GM18507 (cell line): Measurements from ENCODE around the gene AP1S3.
A peak's percentile ranks its signal among the peaks of the same experiment; 100 is the strongest.
"Not testable (repeated sequence)": the region's sequence is repeated elsewhere in the genome, so short reads cannot be mapped to it uniquely, and the experiment has no call there.

Source experiments
- DNase-seq: peaks from one replicate; pipeline ENCODE4 v3.0.0; 2011; ENCODE audit warnings: low read depth; ENCODE audit not compliant: insufficient read length; ENCODE audit errors: extremely low spot score
- FAIRE-seq: peaks from 2 replicates; lab custom pipeline; 2011; peaks lifted over from hg19 to GRCh38; lab: Jason Lieb, UNC

The AP1S3 gene

DNA sequence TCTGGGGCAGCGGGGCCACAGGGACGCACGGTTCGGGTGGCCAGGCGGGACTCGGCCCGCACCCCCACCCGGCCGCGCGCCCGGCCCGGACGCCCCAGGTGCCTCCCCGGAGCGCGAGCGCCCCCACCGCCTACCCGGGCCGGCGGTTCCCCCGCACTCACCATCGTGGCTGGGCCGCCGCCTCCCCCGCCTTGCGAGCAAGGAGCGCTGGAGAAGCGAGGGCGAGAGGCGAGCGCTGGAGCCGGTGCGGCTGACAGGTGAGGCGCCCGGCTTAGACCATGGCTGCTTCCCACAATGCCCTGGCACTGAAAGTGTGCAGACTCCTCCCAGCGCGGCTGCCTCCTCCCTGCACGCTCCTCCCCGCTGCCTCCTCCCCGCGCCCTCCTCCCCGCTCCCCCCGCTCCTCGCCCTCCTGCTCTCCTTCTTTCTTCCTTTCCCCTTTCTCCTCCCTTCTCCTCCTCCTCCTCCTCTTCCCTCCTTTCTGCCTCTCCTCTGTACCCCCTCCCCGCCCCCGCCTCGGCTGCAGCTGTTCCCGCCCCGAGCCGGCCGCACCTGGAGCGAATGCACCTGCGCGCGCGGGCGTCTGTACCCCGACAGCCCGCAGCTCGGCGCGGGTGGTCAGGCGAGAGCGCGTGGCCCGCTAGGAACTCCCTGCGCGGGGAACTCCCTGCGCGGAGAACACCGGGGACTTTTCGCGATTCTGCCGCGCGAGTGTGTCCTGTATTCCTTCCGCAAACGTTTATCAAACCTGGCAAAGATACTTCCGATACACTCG is at the start of gene AP1S3:
Gene AP1S3 (minus strand): TSS at position 296 of the 775 bp plus-strand sequence. CDS start 132 bp downstream, at position 164.
- DNase-seq: peak; percentile 75
- FAIRE-seq: peak; percentile 81

DNA sequence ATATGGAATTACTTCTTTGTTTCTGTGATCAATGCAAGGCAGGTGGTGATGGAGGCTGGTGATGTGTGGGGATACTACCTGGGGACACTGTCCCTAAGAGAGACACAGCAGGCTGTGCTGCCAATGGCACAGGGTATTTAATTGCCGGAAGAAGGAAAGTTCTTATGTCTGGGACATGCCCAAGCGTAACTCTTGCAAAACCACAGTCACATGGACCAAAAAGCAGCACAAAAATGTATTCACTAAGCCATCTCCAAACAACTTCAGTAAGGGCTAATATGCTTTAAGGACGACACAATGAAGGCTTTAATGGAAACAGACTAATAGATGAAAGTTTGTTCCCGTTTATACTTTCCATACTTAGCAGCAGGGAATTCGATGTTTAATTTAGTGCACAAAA is 49.7 kb upstream of the AP1S3 start:
- no peak for DNase-seq
- FAIRE-seq: no peak

DNA sequence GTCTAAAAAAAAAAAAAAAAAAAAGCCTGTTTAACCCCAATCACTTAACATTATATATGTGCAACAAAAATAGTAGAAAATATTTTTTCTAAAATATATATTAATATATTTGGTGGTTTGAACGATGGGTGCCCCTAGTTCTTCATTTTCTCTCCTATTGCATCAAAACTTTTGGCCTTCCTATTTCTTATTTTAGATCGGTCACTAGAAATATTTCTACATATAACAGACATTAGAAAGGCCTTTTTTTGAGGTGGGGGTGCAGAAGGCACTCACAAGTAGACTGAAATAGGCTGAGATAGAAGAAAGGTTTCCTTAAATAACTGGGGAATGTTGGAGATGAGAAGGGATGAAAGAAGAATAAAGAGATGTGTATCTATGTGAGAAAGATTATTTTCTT is 49.3 kb upstream of the AP1S3 start:
- no peak for DNase-seq
- FAIRE-seq: no peak

- FAIRE-seq: peak; percentile 87
- no peak for DNase-seq
Measured at GRCh38 chr2:223884399-223884798, 47.0 kb upstream of the AP1S3 start.

DNA sequence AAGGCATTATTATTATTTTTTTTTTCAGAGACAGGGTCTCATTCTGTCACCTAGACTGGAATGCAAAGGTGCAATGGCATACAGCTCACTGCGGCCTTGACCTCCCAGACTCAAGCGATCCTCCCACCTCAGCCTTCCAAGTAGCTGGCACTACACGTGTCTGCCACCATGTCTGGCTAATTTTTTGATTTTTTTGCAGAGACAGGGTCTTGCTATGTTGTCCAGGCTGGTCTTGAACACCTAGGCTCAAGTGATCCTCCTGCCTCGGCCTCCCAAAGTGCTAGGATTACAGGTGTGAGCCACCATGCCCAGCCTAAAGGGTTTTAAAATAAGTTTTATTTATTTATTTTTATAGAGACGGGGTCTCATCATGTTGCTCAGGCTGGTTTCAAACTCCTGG is 45.3 kb upstream of the AP1S3 start:
- FAIRE-seq (no peak), DNase-seq (no peak)

GRCh38 chr2:223880796-223881195 is 43.4 kb upstream of the AP1S3 start:
- FAIRE-seq: no peak
- DNase-seq: no peak

DNA sequence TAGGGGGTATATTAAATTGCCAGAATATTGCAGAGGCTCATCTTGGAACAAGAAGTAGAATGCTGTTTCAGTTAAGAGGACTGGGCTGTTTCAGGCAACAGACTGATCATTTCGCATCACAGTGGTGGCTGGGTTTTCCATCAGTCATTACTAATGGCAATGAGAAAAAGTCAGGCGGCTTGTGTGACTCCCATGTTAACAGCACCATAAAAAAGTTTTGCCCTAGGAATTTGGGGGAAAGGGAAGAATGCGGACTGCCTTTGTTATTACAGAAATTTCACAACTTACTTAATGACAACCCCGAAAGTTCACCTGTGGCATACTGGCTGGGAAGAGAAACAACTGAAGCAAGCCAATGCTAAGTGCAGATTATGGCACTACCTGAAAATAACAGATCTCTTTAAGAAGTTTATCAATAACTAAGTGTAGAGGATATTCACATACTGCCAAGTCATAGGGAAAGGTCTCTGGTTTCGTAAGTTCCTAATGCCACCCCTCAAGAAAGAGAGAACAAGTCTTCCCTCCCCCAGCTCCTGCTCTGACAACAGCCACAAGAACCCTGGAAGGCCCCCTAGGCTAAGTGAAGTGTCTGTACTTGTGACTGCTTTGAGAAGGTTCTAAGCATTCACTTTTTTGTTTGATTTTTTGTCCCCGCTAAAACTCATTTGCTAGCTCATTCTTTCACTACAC is 40.5 kb upstream of the AP1S3 start:
- DNase-seq (no peak), FAIRE-seq (peak; percentile 84)

DNA sequence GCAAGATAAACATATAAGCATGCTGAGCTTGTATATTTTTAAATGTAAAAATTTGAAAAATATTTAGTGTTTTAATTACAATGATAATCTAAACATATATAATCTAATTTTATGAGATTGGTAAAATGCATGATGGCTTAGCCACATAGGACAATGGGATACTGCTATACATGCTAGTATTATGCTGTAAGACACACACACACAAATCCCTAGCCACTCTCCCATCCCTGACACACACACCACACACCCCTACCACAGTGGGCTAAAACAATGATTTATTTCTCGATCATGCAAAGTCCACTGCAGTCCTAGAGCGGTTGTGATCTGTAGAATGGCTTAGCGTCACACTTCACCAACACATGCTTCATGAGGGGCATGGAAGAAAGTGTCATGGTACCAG is 36.3 kb upstream of the AP1S3 start:
- no peak for FAIRE-seq
- no peak for DNase-seq

- not testable (repeated sequence) for DNase-seq, FAIRE-seq
Measured at GRCh38 chr2:223872772-223873171, 35.4 kb upstream of the AP1S3 start.

DNA sequence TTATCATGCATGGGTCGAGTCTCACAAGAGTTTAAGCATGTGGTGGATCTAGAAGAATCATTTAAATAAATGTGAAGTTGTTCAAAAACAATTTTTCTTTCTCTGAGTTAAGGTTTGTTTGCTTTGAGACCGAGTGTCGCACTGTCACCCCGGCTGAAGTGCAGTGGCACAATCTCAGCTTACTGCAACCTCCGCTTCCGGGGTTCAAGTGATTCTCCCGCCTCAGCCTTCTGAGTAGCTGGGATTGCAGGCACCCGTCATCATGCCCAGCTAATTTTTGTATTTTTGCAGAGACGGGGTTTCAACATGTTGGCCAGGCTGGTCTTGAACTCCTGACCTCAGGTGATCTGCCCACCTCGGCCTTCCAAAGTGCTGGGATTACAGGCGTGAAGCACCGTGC is 34.3 kb upstream of the AP1S3 start:
- DNase-seq, FAIRE-seq: not testable (repeated sequence)

- FAIRE-seq: no peak
Measured at GRCh38 chr2:223870840-223871611, 33.6 kb upstream of the AP1S3 start.

GRCh38 chr2:223868005-223868404 is 30.6 kb upstream of the AP1S3 start:
- FAIRE-seq (no peak), DNase-seq (no peak)

More at GRCh38 chr2:223870840-223871611, 33.6 kb upstream of the AP1S3 start:
- DNase-seq: no peak

DNA sequence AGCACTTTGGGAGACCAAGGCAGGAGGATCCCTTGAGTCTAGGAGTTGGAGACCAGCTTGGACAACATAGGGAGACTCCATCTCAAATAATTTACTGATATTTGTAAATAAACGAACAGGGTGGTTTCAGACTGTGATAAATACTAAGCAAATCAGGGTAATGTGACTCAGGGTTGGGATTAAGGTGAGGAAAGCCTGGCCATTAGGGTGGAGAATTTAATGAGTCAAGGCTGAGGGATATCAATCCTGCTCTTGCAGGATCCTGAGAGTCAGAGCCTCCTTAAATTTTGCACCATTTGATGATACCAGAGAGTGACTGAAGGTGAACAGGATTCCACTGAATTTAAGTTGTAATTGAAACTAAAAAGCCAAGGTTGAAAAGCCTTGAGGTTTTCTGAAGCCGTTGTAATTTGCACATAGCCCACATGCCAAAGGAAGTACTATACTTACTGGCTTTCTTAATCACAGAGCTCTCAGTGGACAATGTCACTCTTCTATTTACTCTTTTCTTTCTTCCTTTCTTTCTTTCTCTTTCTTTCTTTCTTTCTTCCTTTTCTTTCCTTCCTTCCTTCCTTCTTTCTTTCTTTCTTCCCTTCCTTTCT is 28.6 kb upstream of the AP1S3 start:
- peak; percentile 42 for FAIRE-seq
- no peak for DNase-seq

GRCh38 chr2:223865124-223865523 is 27.7 kb upstream of the AP1S3 start:
- DNase-seq: no peak
- FAIRE-seq: no peak

GRCh38 chr2:223863491-223863890 is 26.1 kb upstream of the AP1S3 start:
- no peak for DNase-seq
- no peak for FAIRE-seq

DNA sequence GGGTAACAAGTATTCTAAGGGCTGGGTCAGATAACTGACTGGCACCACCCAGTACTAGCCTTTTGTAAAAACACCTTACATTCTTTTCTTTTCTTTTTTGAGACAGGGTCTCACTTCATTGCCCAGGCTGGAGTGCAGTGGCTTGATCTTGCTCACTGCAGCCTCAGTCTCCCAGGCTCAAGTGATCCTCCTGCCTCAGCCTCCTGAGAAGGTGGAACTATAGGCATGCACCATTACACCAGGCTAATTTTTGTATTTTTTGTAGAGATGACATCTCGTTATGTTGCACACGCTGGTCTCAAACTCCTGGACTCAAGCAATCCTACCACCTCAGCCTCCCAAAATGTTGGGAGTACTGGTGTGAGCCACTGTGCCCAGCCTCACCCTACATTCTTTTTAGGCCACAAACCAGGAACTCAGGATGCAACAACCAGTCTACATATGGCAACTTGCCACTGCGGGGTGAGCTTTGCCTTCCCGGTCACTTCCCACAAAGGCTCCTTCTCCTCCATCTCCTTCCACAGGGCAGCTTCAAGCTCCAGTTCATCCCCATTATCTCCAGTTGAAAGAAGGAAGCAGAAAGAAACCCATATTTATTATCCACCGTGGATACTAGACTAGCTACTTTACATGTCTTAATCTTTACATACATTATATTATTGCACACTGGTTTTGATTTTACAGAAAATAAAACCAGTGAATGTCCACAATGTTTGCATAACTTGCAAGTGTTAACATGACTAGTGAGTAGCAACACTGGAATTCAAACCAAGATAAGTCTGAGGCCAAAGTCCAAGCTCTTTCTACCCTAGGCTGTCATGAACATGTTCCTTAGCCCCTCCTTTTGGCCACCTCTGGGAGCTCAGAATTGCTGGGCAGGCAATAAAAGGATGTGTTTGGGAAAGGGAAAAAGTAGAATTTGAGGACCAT is 23.7 kb upstream of the AP1S3 start:
- FAIRE-seq: no peak
- no peak for DNase-seq

DNA sequence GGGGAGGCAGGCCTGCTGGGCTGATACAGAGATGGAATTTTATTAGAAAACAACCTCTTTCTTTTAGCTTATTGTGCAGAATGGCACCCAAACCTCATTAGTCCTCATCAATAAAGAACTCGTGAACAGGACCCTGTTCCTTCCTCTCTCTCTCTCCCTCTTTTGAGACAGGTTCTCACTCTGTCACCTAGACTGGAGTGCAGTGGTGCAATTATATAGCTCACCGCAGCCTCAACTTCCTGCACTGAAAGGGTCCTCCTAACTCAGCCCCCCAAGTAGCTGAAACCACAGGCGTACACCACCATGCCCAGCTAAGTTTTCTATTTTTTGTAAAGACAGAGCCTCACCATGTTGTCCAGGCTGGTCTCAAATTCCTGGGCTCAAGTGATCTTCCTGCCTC is 21.7 kb upstream of the AP1S3 start:
- FAIRE-seq (no peak), DNase-seq (no peak)

- DNase-seq (no peak), FAIRE-seq (no peak)
Measured at GRCh38 chr2:223856584-223856983, 19.2 kb upstream of the AP1S3 start.

- no peak for FAIRE-seq
- no peak for DNase-seq
Measured at GRCh38 chr2:223856021-223856420, 18.6 kb upstream of the AP1S3 start.
